Astrocyte of the cerebellum (primary cell): ENCODE measurements around the gene PTDSS2.

Experiments
- DNase-seq: peaks from one replicate; pipeline ENCODE4 v3.0.0-alpha.2; 2011; ENCODE audit warnings: low read depth
- H3K4me3 ChIP-seq: 2 replicates; pipeline ENCODE4 v1.5.1; 2011; ENCODE audit warnings: mild to moderate bottlenecking, low read depth, low read length, moderate library complexity
- in situ Hi-C: cut with HindIII; loops from 2 replicates; pipeline ENCODE4 v1.10.0; 2017; ENCODE audit warnings: low sequenced_read_pairs
- TF ChIP-seq, protein P1 (sequence below): IDR thresholded peaks from 2 replicates; pipeline ENCODE4 v1.5.1; 2012; ENCODE audit warnings: low read length, low read depth, moderate library complexity, mild to moderate bottlenecking; ENCODE audit errors: missing control alignments

The PTDSS2 gene

DNA sequence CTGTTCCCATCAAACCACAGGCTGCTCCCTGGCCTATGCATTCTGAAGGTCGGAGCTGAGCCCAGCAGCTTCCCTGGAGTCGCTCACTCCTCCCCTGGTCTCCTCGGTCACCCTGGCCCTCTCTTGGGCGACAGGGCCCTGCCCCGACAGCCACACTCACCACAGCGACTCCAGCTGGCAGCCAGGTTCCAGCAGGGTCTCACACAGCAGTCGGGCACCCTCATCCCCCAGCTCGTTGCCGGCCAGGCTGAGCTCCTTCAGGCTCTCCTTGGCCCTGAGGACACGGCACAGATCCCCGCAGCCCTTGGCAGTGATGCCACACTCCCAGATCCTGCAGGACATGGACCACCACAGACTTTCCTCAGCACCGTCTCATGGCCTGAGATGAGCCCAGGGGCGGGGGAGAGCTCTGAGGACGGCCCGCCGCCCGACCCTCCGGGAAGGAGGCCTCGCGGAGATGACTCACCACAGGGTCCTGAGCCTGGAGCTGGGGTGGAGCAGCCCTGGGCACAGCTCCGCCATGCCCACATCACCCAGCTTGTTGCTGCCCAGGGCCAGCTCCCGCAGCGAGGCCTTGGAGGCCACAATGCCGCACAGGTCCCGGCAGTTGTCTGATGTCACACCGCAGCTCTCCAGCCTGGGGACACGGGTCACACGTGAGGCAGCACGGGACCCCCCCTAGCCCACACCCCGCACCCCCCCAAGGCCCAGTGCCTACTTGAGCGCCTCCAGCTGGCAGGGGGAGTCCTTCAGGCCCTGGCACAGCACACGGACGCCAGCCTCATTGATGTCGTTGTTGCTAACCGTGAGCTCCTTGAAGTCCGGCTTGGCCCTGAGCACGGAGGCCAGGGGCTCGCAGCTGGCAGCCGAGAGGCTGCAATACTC, 48.5 kb downstream of the PTDSS2 start:
- TF ChIP-seq, protein P1, sequence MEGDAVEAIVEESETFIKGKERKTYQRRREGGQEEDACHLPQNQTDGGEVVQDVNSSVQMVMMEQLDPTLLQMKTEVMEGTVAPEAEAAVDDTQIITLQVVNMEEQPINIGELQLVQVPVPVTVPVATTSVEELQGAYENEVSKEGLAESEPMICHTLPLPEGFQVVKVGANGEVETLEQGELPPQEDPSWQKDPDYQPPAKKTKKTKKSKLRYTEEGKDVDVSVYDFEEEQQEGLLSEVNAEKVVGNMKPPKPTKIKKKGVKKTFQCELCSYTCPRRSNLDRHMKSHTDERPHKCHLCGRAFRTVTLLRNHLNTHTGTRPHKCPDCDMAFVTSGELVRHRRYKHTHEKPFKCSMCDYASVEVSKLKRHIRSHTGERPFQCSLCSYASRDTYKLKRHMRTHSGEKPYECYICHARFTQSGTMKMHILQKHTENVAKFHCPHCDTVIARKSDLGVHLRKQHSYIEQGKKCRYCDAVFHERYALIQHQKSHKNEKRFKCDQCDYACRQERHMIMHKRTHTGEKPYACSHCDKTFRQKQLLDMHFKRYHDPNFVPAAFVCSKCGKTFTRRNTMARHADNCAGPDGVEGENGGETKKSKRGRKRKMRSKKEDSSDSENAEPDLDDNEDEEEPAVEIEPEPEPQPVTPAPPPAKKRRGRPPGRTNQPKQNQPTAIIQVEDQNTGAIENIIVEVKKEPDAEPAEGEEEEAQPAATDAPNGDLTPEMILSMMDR, result no peak
- no peak for DNase-seq
- no peak overlapping the region for H3K4me3 ChIP-seq
- in situ Hi-C loops, result no loop called here

DNA sequence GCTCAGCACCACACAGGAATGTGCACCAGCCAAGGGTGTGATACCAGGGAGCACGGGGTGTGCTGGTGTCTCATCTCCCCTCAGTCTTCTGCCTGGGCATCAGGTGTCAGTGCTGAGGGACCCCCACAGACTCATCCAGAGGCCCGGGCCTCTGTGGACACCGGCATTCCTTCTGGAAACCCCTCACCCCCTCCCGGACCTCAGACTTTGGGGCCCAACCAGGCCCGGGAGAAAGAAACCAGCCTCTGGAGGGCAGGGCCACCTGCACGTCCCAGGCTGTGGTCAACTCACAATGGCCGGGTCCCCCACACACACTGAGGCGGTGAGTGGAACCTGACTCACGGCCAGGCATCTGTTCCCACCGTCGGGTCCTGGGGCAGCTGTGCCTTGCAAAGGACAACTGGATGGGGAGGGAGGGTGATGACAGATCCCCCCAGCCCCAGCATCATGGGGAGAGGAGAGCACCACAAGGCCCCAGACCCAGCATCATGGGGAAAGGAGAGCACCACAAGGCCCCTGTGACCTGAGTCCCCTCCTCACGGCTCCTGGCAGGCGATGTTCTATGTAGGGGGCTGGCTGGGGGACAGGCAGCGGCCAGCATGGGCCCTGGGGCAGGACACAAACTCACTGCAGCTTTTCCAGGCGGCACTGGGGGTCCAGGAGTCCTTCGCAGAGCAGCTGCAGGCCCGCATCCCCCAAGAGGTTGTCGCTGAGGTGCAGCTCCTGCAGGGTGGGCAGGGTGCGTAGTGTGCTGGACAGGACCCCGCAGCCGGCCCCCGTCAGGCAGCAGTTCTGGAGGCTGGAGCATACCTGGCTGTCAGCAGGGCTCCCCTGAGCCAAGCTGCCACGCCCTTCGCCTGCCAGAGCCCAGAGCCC, 49.4 kb downstream of the PTDSS2 start:
- no peak for DNase-seq
- TF ChIP-seq, protein P1, result no peak
- in situ Hi-C loops, result no loop called here
- no peak overlapping the region for H3K4me3 ChIP-seq

DNA sequence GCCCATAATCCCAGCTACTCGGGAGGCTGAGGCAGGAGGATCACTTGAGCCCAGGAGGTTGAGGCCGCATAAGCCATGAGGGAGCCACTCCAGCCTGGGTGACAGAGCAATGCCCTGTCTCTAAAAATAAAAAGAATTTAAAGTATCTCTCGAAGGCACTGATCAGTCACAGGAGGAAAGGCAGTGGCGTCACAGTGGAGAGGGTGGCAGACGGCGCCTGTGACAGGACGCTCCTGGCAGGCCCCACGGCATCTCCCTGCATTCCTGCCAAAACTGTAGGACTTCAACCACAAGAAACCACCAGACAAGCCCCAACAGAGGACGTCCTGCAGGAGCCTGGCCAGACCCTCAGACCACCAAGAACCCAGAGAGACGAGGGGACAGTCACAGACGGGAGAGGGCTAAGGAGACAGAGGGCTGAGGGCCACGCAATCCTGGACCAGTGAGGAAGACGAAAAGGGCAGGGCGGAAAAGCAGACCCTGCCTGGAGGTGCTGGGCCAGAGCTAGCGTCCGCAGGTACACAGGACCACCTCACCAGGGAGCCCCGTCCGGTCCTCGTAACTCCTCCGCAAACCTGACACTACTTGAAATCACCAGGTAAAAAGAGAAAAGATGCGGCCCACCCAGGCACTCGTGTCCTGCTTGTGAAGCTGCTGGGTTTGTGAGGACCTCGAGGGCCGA, 51.1 kb downstream of the PTDSS2 start:
- no peak for DNase-seq
- H3K4me3 ChIP-seq, result no peak overlapping the region
- in situ Hi-C loops, result no loop called here
- TF ChIP-seq, protein P1, result no peak

DNA sequence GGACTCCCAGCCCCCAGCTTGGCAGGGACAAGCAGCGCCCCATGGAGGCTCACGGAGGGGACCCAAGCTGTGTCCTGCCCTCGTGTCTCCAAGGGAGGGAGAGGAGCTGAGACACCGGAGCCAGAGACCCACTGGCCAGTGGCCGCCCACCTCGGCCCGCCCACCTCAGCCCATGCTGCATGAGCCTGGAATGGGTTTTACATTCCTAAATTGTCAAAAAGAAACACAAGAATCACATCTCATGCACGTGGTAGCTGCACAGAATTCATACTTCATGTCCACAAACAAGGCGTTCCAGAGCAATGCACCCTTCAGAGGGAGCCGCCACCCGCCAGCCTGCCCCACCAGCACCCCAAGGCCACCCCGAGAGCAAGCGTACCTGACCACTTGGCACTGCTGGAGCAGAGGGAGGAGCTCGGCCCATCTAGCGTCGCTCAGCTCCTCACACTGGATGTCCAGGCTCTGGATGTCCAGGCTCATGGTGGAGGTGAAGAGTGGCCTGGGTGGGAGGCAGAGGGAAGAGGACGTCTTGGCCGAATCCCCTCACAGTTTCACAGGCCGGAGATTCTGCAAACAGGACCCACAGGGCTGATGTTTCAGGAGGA, 51.7 kb downstream of the PTDSS2 start:
- H3K4me3 ChIP-seq, result no peak overlapping the region
- in situ Hi-C loops, result no loop called here
- TF ChIP-seq, protein P1, result no peak
- no peak for DNase-seq

DNA sequence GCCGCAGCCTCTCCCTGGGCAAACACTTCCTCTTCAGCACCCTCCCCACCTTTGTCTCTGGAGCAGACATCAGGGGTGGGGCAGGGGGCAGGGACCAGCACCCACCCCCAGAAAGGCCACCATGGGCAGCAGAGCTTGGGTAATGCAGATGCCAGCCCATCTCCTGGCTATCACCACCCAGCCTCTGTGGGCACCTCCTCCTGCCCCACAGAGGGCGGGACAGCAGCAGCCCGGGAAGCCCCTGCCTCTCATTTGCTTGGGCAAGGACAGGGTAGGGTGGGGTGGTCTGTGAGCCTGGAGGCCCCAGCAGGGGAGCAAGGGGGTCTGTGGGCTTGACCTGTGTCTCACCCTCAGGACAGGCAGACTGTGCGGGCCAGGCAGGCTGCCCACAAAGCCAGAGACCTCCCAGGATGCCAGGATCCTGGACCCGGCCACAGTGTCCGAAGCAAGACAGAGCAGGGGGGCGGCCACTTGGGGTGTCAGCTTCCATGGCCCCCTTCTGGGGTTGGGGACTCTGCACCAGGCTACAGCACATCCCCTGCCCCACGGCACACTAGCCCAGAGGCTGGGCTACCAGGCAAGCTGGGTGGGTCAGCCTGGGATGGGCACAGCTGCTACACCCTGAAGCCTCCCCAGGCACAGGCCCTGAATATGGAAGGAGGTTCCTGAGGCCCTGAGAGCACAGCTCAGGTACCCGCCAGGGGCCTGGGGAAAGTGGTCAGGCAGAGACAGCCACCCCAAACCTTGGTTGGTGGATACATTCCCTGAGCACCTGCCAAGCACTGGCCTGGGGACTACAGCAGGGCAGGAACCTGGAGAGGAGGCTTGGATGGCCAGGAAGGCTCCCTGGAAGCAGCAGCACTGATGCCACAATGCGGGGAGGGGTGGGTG, 52.5 kb downstream of the PTDSS2 start:
- H3K4me3 ChIP-seq, result no peak overlapping the region
- in situ Hi-C loops, result no loop called here
- TF ChIP-seq, protein P1, result no peak
- no peak for DNase-seq
